Measurements from ENCODE around the gene OR52E2. TPM values are rescaled to one million over a fixed set of nuclear protein-coding genes. Genes with fewer than 3 reads are reported as not detected.

The OR52E2 gene
- polyA plus RNA-seq, 1 of the 3 experiments (the other 2 are of a cell fraction) = not detected

GRCh38 chr11:5046226-5046625 lies 13.2 kb downstream of the OR52E2 start, which contains the start of gene OR52J3:
OR52J3 (plus strand) TSS chr11:5046526; CDS start chr11:5046526, 0 bp downstream.
- POLR2A ChIA-PET = no interaction called here
- Histone ChIP-seq H4K20me1 (ENCODE audit: insufficient read depth) (no peaks in the 10 kb centered on the region), H3K9ac (no peak within 1 kb of the TSS), H3K9me3 (no peaks in the 10 kb centered on the region), H3K4me3 (ENCODE audit: low read depth in 2 of 2, low read length in 1 of 2) (no peak within 1 kb of the TSS), H3F3A (replicated peaks; ENCODE audit: insufficient read depth) (no peaks in the 10 kb centered on the region), H3K9me2 (no peaks in the 10 kb centered on the region), H3K4me2 (no peak within 1 kb of the TSS), H3K4me1 (ENCODE audit: control insufficient read depth in 1 of 2, insufficient read depth in 2 of 2, low read depth in 1 of 2, low read length in 1 of 2) (no peaks in the 10 kb centered on the region), H3K79me2 (ENCODE audit: insufficient read depth) (no peaks in the 10 kb centered on the region), H3K27ac (ENCODE audit: low read depth in 2 of 2, low read length in 1 of 2) (no peak within 1 kb of the TSS), H3K27me3 (ENCODE audit: insufficient read depth) (no peaks in the 10 kb centered on the region), H2AFZ (ENCODE audit: low read depth) (no peak within 1 kb of the TSS), H3K36me3 (replicated peaks in 1 of 2; ENCODE audit: control insufficient read depth in 1 of 2, insufficient read depth in 2 of 2, low read length in 1 of 2) (no peaks in the 10 kb centered on the region)
- DNase-seq = no peak
- CTCF ChIA-PET = no interaction called here
- TF ChIP-seq RCOR1 (IDR thresholded peaks at IDR 0.05; ENCODE audit: low read length) = no peak
- no peak for TF ChIP-seq FOSL2 (IDR thresholded peaks at IDR 0.05; ENCODE audit: borderline replicate concordance, low read depth)
- TF ChIP-seq SIN3A (IDR thresholded peaks at IDR 0.05; ENCODE audit: borderline replicate concordance, low read depth, low read length) = no peak
- TF ChIP-seq NRF1 (IDR thresholded peaks at IDR 0.05; ENCODE audit: low read depth, low read length) = no peak
- TF ChIP-seq JUND (IDR thresholded peaks at IDR 0.05) = no peak
- no peak for TF ChIP-seq GATA2 (CRISPR knock-in tag; IDR thresholded peaks at IDR 0.05)
- no peak for TF ChIP-seq FOXJ3 (CRISPR knock-in tag; IDR thresholded peaks at IDR 0.05)
- no peak for TF ChIP-seq SMC3 (IDR thresholded peaks at IDR 0.05; ENCODE audit: low read depth, low read length)
- TF ChIP-seq TCF12 (IDR thresholded peaks at IDR 0.05) = no peak
- no peak for TF ChIP-seq RFX5 (IDR thresholded peaks at IDR 0.05; ENCODE audit: low read length)
- TF ChIP-seq, protein P1, sequence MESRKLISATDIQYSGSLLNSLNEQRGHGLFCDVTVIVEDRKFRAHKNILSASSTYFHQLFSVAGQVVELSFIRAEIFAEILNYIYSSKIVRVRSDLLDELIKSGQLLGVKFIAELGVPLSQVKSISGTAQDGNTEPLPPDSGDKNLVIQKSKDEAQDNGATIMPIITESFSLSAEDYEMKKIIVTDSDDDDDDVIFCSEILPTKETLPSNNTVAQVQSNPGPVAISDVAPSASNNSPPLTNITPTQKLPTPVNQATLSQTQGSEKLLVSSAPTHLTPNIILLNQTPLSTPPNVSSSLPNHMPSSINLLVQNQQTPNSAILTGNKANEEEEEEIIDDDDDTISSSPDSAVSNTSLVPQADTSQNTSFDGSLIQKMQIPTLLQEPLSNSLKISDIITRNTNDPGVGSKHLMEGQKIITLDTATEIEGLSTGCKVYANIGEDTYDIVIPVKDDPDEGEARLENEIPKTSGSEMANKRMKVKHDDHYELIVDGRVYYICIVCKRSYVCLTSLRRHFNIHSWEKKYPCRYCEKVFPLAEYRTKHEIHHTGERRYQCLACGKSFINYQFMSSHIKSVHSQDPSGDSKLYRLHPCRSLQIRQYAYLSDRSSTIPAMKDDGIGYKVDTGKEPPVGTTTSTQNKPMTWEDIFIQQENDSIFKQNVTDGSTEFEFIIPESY (IDR thresholded peaks at IDR 0.05; ENCODE audit: borderline replicate concordance, low read depth) = no peak
- TF ChIP-seq NFIC (IDR thresholded peaks at IDR 0.05; ENCODE audit: borderline replicate concordance) = no peak
- TF ChIP-seq MEF2A (IDR thresholded peaks at IDR 0.05; ENCODE audit: borderline replicate concordance, low read depth) = no peak
- no peak for TF ChIP-seq POLR2AphosphoS5 (IDR thresholded peaks at IDR 0.05; ENCODE audit: low read depth, low read length)
- TF ChIP-seq RXRA (IDR thresholded peaks at IDR 0.05; ENCODE audit: borderline replicate concordance, low read depth) = no peak
- no peak for TF ChIP-seq EP300 (IDR thresholded peaks at IDR 0.05; ENCODE audit: borderline replicate concordance in 1 of 2, low read depth in 1 of 2, low read length in 1 of 2)
- TF ChIP-seq EZH2phosphoT487 (IDR thresholded peaks at IDR 0.05; ENCODE audit: borderline replicate concordance, low read depth) = no peak
- WGBS (ENCODE audit: low lambda C conversion rate) = 0% methylated on average over 1 of the region's 1 CpG

DNA sequence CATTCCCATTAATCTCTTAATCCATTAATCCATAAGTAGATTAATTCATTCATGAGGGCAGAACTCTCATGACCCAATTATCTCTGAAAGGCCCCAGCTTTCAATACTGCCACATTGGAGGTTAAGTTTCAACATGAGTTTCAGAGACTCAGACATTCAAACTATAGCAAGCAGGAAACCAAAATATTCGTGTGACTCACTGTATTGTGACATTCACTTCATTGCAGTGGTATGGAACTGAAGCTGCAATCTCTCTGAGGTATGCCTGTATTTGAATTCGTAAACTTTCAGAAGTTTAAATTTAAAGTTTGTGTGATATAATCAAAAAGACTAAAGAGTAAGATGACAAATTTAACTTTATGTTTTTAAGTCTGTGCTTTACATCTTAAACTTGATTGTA lies 16.0 kb downstream of the OR52E2 start:
- POLR2A ChIA-PET = no interaction called here
- no peaks in the 10 kb centered on the region for H4K20me1 ChIP-seq (ENCODE audit: insufficient read depth)
- no peak for TF ChIP-seq RFX5 (IDR thresholded peaks at IDR 0.05; ENCODE audit: low read length)
- TF ChIP-seq FOXM1 (IDR thresholded peaks at IDR 0.05; ENCODE audit: low read depth) = no peak
- TF ChIP-seq, protein P2, sequence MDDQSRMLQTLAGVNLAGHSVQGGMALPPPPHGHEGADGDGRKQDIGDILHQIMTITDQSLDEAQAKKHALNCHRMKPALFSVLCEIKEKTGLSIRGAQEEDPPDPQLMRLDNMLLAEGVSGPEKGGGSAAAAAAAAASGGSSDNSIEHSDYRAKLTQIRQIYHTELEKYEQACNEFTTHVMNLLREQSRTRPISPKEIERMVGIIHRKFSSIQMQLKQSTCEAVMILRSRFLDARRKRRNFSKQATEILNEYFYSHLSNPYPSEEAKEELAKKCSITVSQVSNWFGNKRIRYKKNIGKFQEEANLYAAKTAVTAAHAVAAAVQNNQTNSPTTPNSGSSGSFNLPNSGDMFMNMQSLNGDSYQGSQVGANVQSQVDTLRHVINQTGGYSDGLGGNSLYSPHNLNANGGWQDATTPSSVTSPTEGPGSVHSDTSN (IDR thresholded peaks at IDR 0.05) = no peak
- no peak for TF ChIP-seq ELF1 (IDR thresholded peaks at IDR 0.05)
- TF ChIP-seq CHD2 (IDR thresholded peaks at IDR 0.05; ENCODE audit: low read length, partially characterized antibody) = no peak
- TF ChIP-seq, protein P1 (IDR thresholded peaks at IDR 0.05; ENCODE audit: borderline replicate concordance, low read depth) = no peak
- TF ChIP-seq YY1 (IDR thresholded peaks at IDR 0.05; ENCODE audit: low read depth) = no peak
- no peak for TF ChIP-seq RXRA (IDR thresholded peaks at IDR 0.05; ENCODE audit: borderline replicate concordance, low read depth)
- TF ChIP-seq FOXJ3 (CRISPR knock-in tag; IDR thresholded peaks at IDR 0.05) = no peak
- no peak for TF ChIP-seq MXI1 (IDR thresholded peaks at IDR 0.05; ENCODE audit: low read depth, low read length)
- no peak for TF ChIP-seq GABPA (IDR thresholded peaks at IDR 0.05; ENCODE audit: low read depth)
- TF ChIP-seq USF1 (IDR thresholded peaks at IDR 0.05; ENCODE audit: borderline replicate concordance, low read depth) = no peak
- TF ChIP-seq EP300 (IDR thresholded peaks at IDR 0.05; ENCODE audit: borderline replicate concordance in 1 of 2, low read depth in 1 of 2, low read length in 1 of 2) = no peak
- TF ChIP-seq POLR2AphosphoS5 (IDR thresholded peaks at IDR 0.05; ENCODE audit: low read depth, low read length) = no peak
- no peak for TF ChIP-seq RCOR1 (IDR thresholded peaks at IDR 0.05; ENCODE audit: low read length)
- TF ChIP-seq TCF12 (IDR thresholded peaks at IDR 0.05) = no peak

More for the DNA sequence above, 16.0 kb downstream of the OR52E2 start:
- no peaks in the 10 kb centered on the region for H3K36me3 ChIP-seq (replicated peaks in 1 of 2; ENCODE audit: control insufficient read depth in 1 of 2, insufficient read depth in 2 of 2, low read length in 1 of 2)
- H3K9me2 ChIP-seq = no peaks in the 10 kb centered on the region
- 1% methylated on average over 2 of the region's 2 CpGs for WGBS (ENCODE audit: low lambda C conversion rate)
- no peaks in the 10 kb centered on the region for H3K9me3 ChIP-seq
- H3K9ac ChIP-seq = no peak overlapping the region
- H3K27me3 ChIP-seq (ENCODE audit: insufficient read depth) = no peaks in the 10 kb centered on the region
- no peak for DNase-seq
- H3F3A ChIP-seq (replicated peaks; ENCODE audit: insufficient read depth) = no peaks in the 10 kb centered on the region
- H3K27ac ChIP-seq (ENCODE audit: low read depth in 2 of 2, low read length in 1 of 2) = no peak overlapping the region
- CTCF ChIA-PET = no interaction called here
- no peak overlapping the region for H2AFZ ChIP-seq (ENCODE audit: low read depth)
- H3K4me2 ChIP-seq = no peak overlapping the region
- no peaks in the 10 kb centered on the region for H3K4me1 ChIP-seq (ENCODE audit: control insufficient read depth in 1 of 2, insufficient read depth in 2 of 2, low read depth in 1 of 2, low read length in 1 of 2)
- H3K79me2 ChIP-seq (ENCODE audit: insufficient read depth) = no peaks in the 10 kb centered on the region
- no peak overlapping the region for H3K4me3 ChIP-seq (ENCODE audit: low read depth in 2 of 2, low read length in 1 of 2)
